WERI-Rb-1 (cell line): ENCODE results near the gene PRTG.

Experiments
- DNase-seq: peaks from one replicate; pipeline ENCODE4 v3.0.0-alpha.2; 2020
- H3K27ac ChIP-seq: fragments of 250-450 bp; sonication (Bioruptor Pico); 2 replicates; pipeline ENCODE4 v1.5.1; 2020; ENCODE audit warnings: mild to moderate bottlenecking, moderate library complexity
- H3K27me3 ChIP-seq: fragments of 250-450 bp; sonication (Bioruptor Pico); 2 replicates; pipeline ENCODE4 v1.5.1; 2021; ENCODE audit warnings: mild to moderate bottlenecking, low read depth, moderate library complexity; ENCODE audit not compliant: insufficient read depth, severe bottlenecking
- H3K36me3 ChIP-seq: fragments of 250-450 bp; sonication (Bioruptor Pico); 2 replicates; pipeline ENCODE4 v1.5.1; 2020; ENCODE audit warnings: mild to moderate bottlenecking, moderate library complexity
- H3K4me3 ChIP-seq: 2 replicates; pipeline ENCODE4 v1.5.1; 2011; ENCODE audit warnings: low read depth, mild to moderate bottlenecking, control low read depth, low read length
- H3K9me3 ChIP-seq: fragments of 250-450 bp; sonication (Bioruptor Pico); 2 replicates; pipeline ENCODE4 v1.5.1; 2021; ENCODE audit warnings: mild to moderate bottlenecking, moderate library complexity; ENCODE audit not compliant: severe bottlenecking
- CTCF ChIP-seq: IDR thresholded peaks from 2 replicates; pipeline ENCODE4 v1.5.1; 2011; ENCODE audit warnings: low read depth, mild to moderate bottlenecking, control low read depth, inconsistent platforms, low read length

PRTG gene

GRCh38 chr15:55590788-55591187 lies 152.2 kb downstream of the PRTG start:
- DNase-seq, result no peak
- TF ChIP-seq CTCF, result no peak
- H3K36me3 ChIP-seq, result no peaks in the 10 kb centered on the region
- H3K27me3 ChIP-seq, result no peaks in the 10 kb centered on the region
- no peak overlapping the region for H3K4me3 ChIP-seq
- H3K9me3 ChIP-seq, result peaks cover 5% of the 10 kb centered on the region
- H3K27ac ChIP-seq, result no peak overlapping the region

- Histone ChIP-seq H3K36me3 (no peaks in the 10 kb centered on the region; the same call in 1 of the 2 replicates), H3K9me3 (peaks cover 5% of the 10 kb centered on the region), H3K27me3 (no peaks in the 10 kb centered on the region), H3K4me3 (no peak overlapping the region), H3K27ac (no peak overlapping the region)
- no peak for DNase-seq
- TF ChIP-seq CTCF, result no peak
These were observed 153.7 kb downstream of the PRTG start for GRCh38 chr15:55589287-55589686.

- DNase-seq, result no peak
- Histone ChIP-seq H3K36me3 (no peaks in the 10 kb centered on the region; the same call in 1 of the 2 replicates), H3K9me3 (peaks cover 5% of the 10 kb centered on the region), H3K4me3 (peak overlapping the region; percentile 54), H3K27me3 (no peaks in the 10 kb centered on the region), H3K27ac (peak overlapping the region; percentile 55)
- no peak for TF ChIP-seq CTCF
These were observed 154.2 kb downstream of the PRTG start for GRCh38 chr15:55588815-55589115.

- Histone ChIP-seq H3K36me3 (peaks cover 3% of the 10 kb centered on the region), H3K27me3 (no peaks in the 10 kb centered on the region), H3K27ac (peak within 1 kb of the TSS; percentile 91), H3K4me3 (peak within 1 kb of the TSS; percentile 88), H3K9me3 (peaks cover 5% of the 10 kb centered on the region)
- DNase-seq, result peak; percentile 72
- no peak for TF ChIP-seq CTCF
These were observed 154.7 kb downstream of the PRTG start, which contains the start of gene PYGO1 for GRCh38 chr15:55588070-55588814. Gene PYGO1, minus strand, starts transcription at chr15:55588345. Its CDS starts 462 bp downstream, at chr15:55587883.

- Histone ChIP-seq H3K4me3 (peak overlapping the region; percentile 88), H3K9me3 (peaks cover 5% of the 10 kb centered on the region), H3K27ac (peak overlapping the region; percentile 91), H3K36me3 (peaks cover 3% of the 10 kb centered on the region), H3K27me3 (no peaks in the 10 kb centered on the region)
- TF ChIP-seq CTCF, result no peak
- DNase-seq, result peak; percentile 50
These were observed 155.5 kb downstream of the PRTG start for GRCh38 chr15:55587321-55588069.
